Right lung (tissue), 5 donors: ENCODE measurements around the gene ARHGEF19. TPM values are rescaled to one million over a fixed set of nuclear protein-coding genes. Genes with fewer than 3 reads are reported as not detected.
"Not testable (repeated sequence)": the region's sequence is repeated elsewhere in the genome, so short reads cannot be mapped to it uniquely, and the experiment has no call there.

Source experiments
- DNase-seq, 2 donors: peaks; one replicate each; pipeline ENCODE4 v3.0.0-alpha.2; 2013
- polyA plus RNA-seq, 5 donors: library from polyadenylated mRNA; unstranded; fragments of 120-200 nt; gene quantifications; one replicate each; pipeline versions ENCODE4 v1.2.1 to v1.2.3, GENCODE V29; 2013; ENCODE audit warnings: inconsistent platforms in 1 of 5, low replicate concordance in 1 of 5; ENCODE audit not compliant: insufficient read length in 5 of 5, insufficient read depth in 1 of 5

Gene ARHGEF19
- polyA plus RNA-seq, 5 donors = 43.0 to 66.2 (median 59.9) TPM

- DNase-seq = no peak
These were observed 12.0 kb upstream of the ARHGEF19 start for GRCh38 chr1:16224472-16224871.

- not testable (repeated sequence) for DNase-seq
These were observed 10.3 kb upstream of the ARHGEF19 start for GRCh38 chr1:16222716-16223115.

GRCh38 chr1:16221499-16221898, 9.0 kb upstream of the ARHGEF19 start:
- DNase-seq = no peak

- no peak for DNase-seq
These were observed 7.6 kb upstream of the ARHGEF19 start for GRCh38 chr1:16219968-16220500.

- DNase-seq = no peak
These were observed 6.2 kb upstream of the ARHGEF19 start for GRCh38 chr1:16218674-16219071.

- DNase-seq = no peak
These were observed 5.7 kb upstream of the ARHGEF19 start for GRCh38 chr1:16218014-16218673.

GRCh38 chr1:16217061-16217785, 4.8 kb upstream of the ARHGEF19 start:
- DNase-seq = peak; percentile 92

- peak; percentile 74 to 81 for DNase-seq
These were observed 3.7 kb upstream of the ARHGEF19 start for GRCh38 chr1:16215882-16216753.

- DNase-seq = not testable (repeated sequence)
These were observed 2.8 kb upstream of the ARHGEF19 start for GRCh38 chr1:16215240-16215639.

GRCh38 chr1:16213544-16213943, 1.1 kb upstream of the ARHGEF19 start:
- not testable (repeated sequence) for DNase-seq

- DNase-seq = no peak
These were observed 561 bp upstream of the ARHGEF19 start for GRCh38 chr1:16213013-16213412.

- no peak for DNase-seq
These were observed 628 bp downstream of the ARHGEF19 start for GRCh38 chr1:16211824-16212223.

- DNase-seq = no peak
These were observed 1.9 kb downstream of the ARHGEF19 start for GRCh38 chr1:16210581-16210980.

- no peak for DNase-seq
These were observed 2.5 kb downstream of the ARHGEF19 start for GRCh38 chr1:16209847-16210407.

- no peak for DNase-seq
These were observed 3.2 kb downstream of the ARHGEF19 start for GRCh38 chr1:16209132-16209846.

- no peak for DNase-seq
These were observed 4.0 kb downstream of the ARHGEF19 start for GRCh38 chr1:16208270-16208987.

GRCh38 chr1:16207318-16208269, 4.9 kb downstream of the ARHGEF19 start:
- no peak for DNase-seq

- peak; percentile 94 to 95 for DNase-seq
These were observed 5.7 kb downstream of the ARHGEF19 start for GRCh38 chr1:16206547-16207317.
